ENCODE measurements around the gene TBC1D1. TPM values are rescaled to one million over a fixed set of nuclear protein-coding genes. Genes with fewer than 3 reads are reported as not detected.

Gene TBC1D1
- total RNA-seq, 1 experiment from 2014 or later, result 56.0 TPM

- no peaks in the 10 kb centered on the region; the same call in 1 of the 2 replicates for H3K36me3 ChIP-seq (ENCODE audit: control insufficient read depth, insufficient read depth, low read length)
- no peaks in the 10 kb centered on the region for H3K4me1 ChIP-seq (ENCODE audit: control insufficient read depth, insufficient read depth, low read length)
- ChIA-PET CTCF (no interaction called here), POLR2A (no interaction called here)
- DNase-seq (ENCODE audit: low read depth, low spot score), result no peak
- no peak overlapping the region for H3K27ac ChIP-seq (ENCODE audit: low read length)
- intact Hi-C loops (cut with micrococcal nuclease; ENCODE audit: unreplicated experiment) (no loop called here), in situ Hi-C loops (cut with HindIII; ENCODE audit: low pct_unique_long_range_greater_than_20kb, low sequenced_read_pairs) (no loop called here)
- H3K27me3 ChIP-seq (ENCODE audit: control insufficient read depth, insufficient read depth, low read length), result no peaks in the 10 kb centered on the region
- TF ChIP-seq TCF7L2 (IDR thresholded peaks at IDR 0.05; ENCODE audit: low read depth, low read length), result no peak
- no peak for TF ChIP-seq SIN3A (IDR thresholded peaks at IDR 0.05; ENCODE audit: borderline replicate concordance, insufficient read depth, low read depth, low read length)
- TF ChIP-seq, protein P1, sequence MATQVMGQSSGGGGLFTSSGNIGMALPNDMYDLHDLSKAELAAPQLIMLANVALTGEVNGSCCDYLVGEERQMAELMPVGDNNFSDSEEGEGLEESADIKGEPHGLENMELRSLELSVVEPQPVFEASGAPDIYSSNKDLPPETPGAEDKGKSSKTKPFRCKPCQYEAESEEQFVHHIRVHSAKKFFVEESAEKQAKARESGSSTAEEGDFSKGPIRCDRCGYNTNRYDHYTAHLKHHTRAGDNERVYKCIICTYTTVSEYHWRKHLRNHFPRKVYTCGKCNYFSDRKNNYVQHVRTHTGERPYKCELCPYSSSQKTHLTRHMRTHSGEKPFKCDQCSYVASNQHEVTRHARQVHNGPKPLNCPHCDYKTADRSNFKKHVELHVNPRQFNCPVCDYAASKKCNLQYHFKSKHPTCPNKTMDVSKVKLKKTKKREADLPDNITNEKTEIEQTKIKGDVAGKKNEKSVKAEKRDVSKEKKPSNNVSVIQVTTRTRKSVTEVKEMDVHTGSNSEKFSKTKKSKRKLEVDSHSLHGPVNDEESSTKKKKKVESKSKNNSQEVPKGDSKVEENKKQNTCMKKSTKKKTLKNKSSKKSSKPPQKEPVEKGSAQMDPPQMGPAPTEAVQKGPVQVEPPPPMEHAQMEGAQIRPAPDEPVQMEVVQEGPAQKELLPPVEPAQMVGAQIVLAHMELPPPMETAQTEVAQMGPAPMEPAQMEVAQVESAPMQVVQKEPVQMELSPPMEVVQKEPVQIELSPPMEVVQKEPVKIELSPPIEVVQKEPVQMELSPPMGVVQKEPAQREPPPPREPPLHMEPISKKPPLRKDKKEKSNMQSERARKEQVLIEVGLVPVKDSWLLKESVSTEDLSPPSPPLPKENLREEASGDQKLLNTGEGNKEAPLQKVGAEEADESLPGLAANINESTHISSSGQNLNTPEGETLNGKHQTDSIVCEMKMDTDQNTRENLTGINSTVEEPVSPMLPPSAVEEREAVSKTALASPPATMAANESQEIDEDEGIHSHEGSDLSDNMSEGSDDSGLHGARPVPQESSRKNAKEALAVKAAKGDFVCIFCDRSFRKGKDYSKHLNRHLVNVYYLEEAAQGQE (IDR thresholded peaks at IDR 0.05; ENCODE audit: insufficient read depth in 1 of 2, low read depth in 2 of 2, low read length in 1 of 2), result no peak
- no peak for TF ChIP-seq POLR2AphosphoS5 (IDR thresholded peaks at IDR 0.05; ENCODE audit: low read depth, low read length)
- TF ChIP-seq, protein P2, sequence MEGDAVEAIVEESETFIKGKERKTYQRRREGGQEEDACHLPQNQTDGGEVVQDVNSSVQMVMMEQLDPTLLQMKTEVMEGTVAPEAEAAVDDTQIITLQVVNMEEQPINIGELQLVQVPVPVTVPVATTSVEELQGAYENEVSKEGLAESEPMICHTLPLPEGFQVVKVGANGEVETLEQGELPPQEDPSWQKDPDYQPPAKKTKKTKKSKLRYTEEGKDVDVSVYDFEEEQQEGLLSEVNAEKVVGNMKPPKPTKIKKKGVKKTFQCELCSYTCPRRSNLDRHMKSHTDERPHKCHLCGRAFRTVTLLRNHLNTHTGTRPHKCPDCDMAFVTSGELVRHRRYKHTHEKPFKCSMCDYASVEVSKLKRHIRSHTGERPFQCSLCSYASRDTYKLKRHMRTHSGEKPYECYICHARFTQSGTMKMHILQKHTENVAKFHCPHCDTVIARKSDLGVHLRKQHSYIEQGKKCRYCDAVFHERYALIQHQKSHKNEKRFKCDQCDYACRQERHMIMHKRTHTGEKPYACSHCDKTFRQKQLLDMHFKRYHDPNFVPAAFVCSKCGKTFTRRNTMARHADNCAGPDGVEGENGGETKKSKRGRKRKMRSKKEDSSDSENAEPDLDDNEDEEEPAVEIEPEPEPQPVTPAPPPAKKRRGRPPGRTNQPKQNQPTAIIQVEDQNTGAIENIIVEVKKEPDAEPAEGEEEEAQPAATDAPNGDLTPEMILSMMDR (IDR thresholded peaks at IDR 0.05), result no peak
- BruUV-seq (replicated peaks), result no TSS peak
- no peaks in the 10 kb centered on the region for H3K9me3 ChIP-seq (ENCODE audit: control insufficient read depth, insufficient read depth, low read depth, low read length)
- no peak overlapping the region for H3K4me3 ChIP-seq (ENCODE audit: low read depth in 2 of 2, low read length in 2 of 2)
- ATAC-seq, result no peak
Measured at GRCh38 chr4:38099908-38100407, 209.1 kb downstream of the TBC1D1 start.

GRCh38 chr4:38100474-38101255 is 209.8 kb downstream of the TBC1D1 start:
- BruUV-seq (replicated peaks), result no TSS peak
- DNase-seq (ENCODE audit: low read depth, low spot score) (no peak), ATAC-seq (no peak)
- TF ChIP-seq SIN3A (IDR thresholded peaks at IDR 0.05; ENCODE audit: borderline replicate concordance, insufficient read depth, low read depth, low read length) (no peak), TCF7L2 (IDR thresholded peaks at IDR 0.05; ENCODE audit: low read depth, low read length) (no peak), POLR2AphosphoS5 (IDR thresholded peaks at IDR 0.05; ENCODE audit: low read depth, low read length) (no peak)
- TF ChIP-seq, protein P1 (IDR thresholded peaks at IDR 0.05; ENCODE audit: insufficient read depth in 1 of 2, low read depth in 2 of 2, low read length in 1 of 2), result no peak
- TF ChIP-seq, protein P2 (IDR thresholded peaks at IDR 0.05), result no peak
- ChIA-PET CTCF (no interaction called here), POLR2A (no interaction called here)
- H3K4me1 ChIP-seq (ENCODE audit: control insufficient read depth, insufficient read depth, low read length), result no peaks in the 10 kb centered on the region
- no peaks in the 10 kb centered on the region; the same call in 1 of the 2 replicates for H3K36me3 ChIP-seq (ENCODE audit: control insufficient read depth, insufficient read depth, low read length)
- no peaks in the 10 kb centered on the region for H3K27me3 ChIP-seq (ENCODE audit: control insufficient read depth, insufficient read depth, low read length)
- intact Hi-C loops (cut with micrococcal nuclease; ENCODE audit: unreplicated experiment) (no loop called here), in situ Hi-C loops (cut with HindIII; ENCODE audit: low pct_unique_long_range_greater_than_20kb, low sequenced_read_pairs) (no loop called here)
- H3K9me3 ChIP-seq (ENCODE audit: control insufficient read depth, insufficient read depth, low read depth, low read length), result no peaks in the 10 kb centered on the region
- H3K27ac ChIP-seq (ENCODE audit: low read length), result no peak overlapping the region
- H3K4me3 ChIP-seq (ENCODE audit: low read depth in 2 of 2, low read length in 2 of 2), result no peak overlapping the region
